Body of pancreas (tissue), 4 donors: ENCODE results near the gene ASCC2. TPM values are rescaled to one million over a fixed set of nuclear protein-coding genes. Genes with fewer than 3 reads are reported as not detected.
A peak's percentile ranks its signal among the peaks of the same experiment; 100 is the strongest.

Experiments
- ATAC-seq: fragments of 150-250 bp; one replicate; pipeline ENCODE4 v1.9.1; 2016
- DNase-seq, 4 donors: peaks; one replicate each; pipeline ENCODE4 v3.0.0-alpha.2; 2019
- H3K27ac ChIP-seq, 4 donors: fragments of 200-600 bp; sonication (generic); 1 replicate in 3 of 4; 2 replicates in 1 of 4; pipeline versions ENCODE4 v1.5.1 to v1.6.1; 2016 to 2019; ENCODE audit warnings: mild to moderate bottlenecking in 1 of 4, mixed read lengths in 1 of 4, moderate library complexity in 1 of 4
- H3K27me3 ChIP-seq, 2 donors: fragments of 200-600 bp; sonication (generic); one replicate each; pipeline ENCODE4 v1.6.0; 2016; ENCODE audit warnings: mild to moderate bottlenecking in 1 of 2
- H3K36me3 ChIP-seq, 2 donors: fragments of 200-600 bp; sonication (generic); replicated peaks in 1 of 2; 2 replicates each; pipeline ENCODE4 v1.5.1; 2016; ENCODE audit warnings: low read depth in 2 of 2; ENCODE audit not compliant: insufficient read depth in 1 of 2
- H3K4me1 ChIP-seq: fragments of 200-600 bp; sonication (generic); one replicate; pipeline ENCODE4 v1.6.0; 2016
- H3K4me3 ChIP-seq, 2 donors: fragments of 200-600 bp; sonication (generic); 1 replicate in 1 of 2; 2 replicates in 1 of 2; pipeline ENCODE4 v1.5.1; 2016 to 2019
- H3K9me3 ChIP-seq, 3 donors: fragments of 200-600 bp; sonication (generic); 1 replicate in 2 of 3; 2 replicates in 1 of 3; pipeline ENCODE4 v1.5.1; 2016
- POLR2A ChIP-seq, 3 donors: fragments of 450-650 bp; IDR thresholded peaks; one replicate each; pipeline ENCODE4 v1.6.1; 2016; ENCODE audit warnings: antibody characterized with exemption in 3 of 3, mild to moderate bottlenecking in 2 of 3
- WGBS, 2 donors: methylation state at CpG; one replicate each; pipeline ENCODE4 v1.1.5; 2017; 5-methylcytosine and 5-hydroxymethylcytosine counted together
- intact Hi-C: fragments of 100-400 bp; cut with DNase I; formaldehyde crosslinking; loops from one replicate; pipeline ENCODE4 v1.15.1; 2023
- total RNA-seq, 2 donors: library from RNA; depleted of rRNA; stranded (reverse); fragments of >200 nt; gene quantifications; one replicate each; pipeline ENCODE4 v1.1.0, GENCODE V29; 2016
- TF ChIP-seq, protein P1 (sequence below), 7 experiments: fragments of 450-650 bp in 4 of 7; fragments of 200-600 bp in 3 of 7; sonication (generic) in 3 of 7; IDR thresholded peaks; one replicate each; pipeline ENCODE4 v1.5.1; 2016 to 2019; ENCODE audit warnings: antibody characterized with exemption in 7 of 7

ASCC2 gene
- total RNA-seq, 2 donors from 2014 or later = 34.3 to 42.0 TPM

DNA sequence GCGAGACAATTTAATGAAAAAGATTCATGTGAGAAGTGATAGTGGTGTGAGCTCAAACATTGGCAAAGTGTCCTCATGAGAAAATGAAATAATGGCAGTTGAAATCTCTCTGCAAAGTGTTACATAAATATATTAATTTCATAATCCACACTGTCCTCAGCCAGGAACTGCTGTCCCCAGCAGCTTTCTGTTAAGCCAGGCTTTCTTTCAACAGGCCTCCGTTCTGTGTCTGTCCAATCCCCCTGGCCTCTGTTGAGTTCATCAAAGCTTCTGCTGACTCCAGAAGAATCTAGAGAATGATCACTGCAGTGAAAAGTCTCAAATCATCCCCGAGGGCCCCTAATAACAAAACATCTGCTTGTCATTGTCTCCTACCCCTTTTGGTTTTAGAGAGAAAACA, 10.0 kb upstream of the ASCC2 start:
- TF ChIP-seq, protein P1, sequence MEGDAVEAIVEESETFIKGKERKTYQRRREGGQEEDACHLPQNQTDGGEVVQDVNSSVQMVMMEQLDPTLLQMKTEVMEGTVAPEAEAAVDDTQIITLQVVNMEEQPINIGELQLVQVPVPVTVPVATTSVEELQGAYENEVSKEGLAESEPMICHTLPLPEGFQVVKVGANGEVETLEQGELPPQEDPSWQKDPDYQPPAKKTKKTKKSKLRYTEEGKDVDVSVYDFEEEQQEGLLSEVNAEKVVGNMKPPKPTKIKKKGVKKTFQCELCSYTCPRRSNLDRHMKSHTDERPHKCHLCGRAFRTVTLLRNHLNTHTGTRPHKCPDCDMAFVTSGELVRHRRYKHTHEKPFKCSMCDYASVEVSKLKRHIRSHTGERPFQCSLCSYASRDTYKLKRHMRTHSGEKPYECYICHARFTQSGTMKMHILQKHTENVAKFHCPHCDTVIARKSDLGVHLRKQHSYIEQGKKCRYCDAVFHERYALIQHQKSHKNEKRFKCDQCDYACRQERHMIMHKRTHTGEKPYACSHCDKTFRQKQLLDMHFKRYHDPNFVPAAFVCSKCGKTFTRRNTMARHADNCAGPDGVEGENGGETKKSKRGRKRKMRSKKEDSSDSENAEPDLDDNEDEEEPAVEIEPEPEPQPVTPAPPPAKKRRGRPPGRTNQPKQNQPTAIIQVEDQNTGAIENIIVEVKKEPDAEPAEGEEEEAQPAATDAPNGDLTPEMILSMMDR (IDR thresholded peaks at IDR 0.05) = no peak
- no peak for TF ChIP-seq POLR2A (IDR thresholded peaks at IDR 0.05)
- H3K27ac ChIP-seq = no peak overlapping the region
- no peaks in the 10 kb centered on the region for H3K9me3 ChIP-seq
- WGBS, 2 donors = 64 to 67% methylated on average over 3 of the region's 3 CpGs
- H3K4me3 ChIP-seq = no peak overlapping the region
- no peaks in the 10 kb centered on the region for H3K4me1 ChIP-seq
- no peaks in the 10 kb centered on the region for H3K27me3 ChIP-seq
- no peak for DNase-seq
- H3K36me3 ChIP-seq = no peaks in the 10 kb centered on the region
- no peak for ATAC-seq
- intact Hi-C loops = no loop called here

DNA sequence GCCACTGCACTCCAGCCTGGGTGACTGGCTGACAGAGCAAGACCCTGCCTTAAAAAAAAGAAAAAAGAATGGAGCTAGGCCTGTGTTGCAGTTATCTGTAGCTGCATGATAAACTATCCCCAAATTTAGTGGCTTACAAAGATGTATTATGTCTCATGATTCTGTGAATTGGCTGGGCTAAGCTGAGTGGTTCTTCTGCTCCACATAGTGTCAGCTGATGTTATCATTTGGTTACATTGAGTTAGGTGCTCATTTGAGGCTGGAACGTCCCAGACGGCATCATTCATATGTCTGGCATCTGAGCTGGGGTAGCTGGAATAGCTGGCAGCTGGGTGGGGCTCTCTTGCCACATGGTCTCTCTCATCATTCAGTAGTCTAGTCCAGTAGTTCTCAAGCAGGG, 8.2 kb upstream of the ASCC2 start:
- Histone ChIP-seq H3K27ac (no peak overlapping the region), H3K36me3 (no peaks in the 10 kb centered on the region), H3K27me3 (no peaks in the 10 kb centered on the region), H3K9me3 (no peaks in the 10 kb centered on the region), H3K4me1 (no peaks in the 10 kb centered on the region), H3K4me3 (no peak overlapping the region)
- ATAC-seq (no peak), DNase-seq (no peak)
- no peak for TF ChIP-seq POLR2A (IDR thresholded peaks at IDR 0.05)
- TF ChIP-seq, protein P1 (IDR thresholded peaks at IDR 0.05) = no peak
- intact Hi-C loops = no loop called here
- 95% methylated on average over 2 of the region's 2 CpGs for WGBS, 2 donors

DNA sequence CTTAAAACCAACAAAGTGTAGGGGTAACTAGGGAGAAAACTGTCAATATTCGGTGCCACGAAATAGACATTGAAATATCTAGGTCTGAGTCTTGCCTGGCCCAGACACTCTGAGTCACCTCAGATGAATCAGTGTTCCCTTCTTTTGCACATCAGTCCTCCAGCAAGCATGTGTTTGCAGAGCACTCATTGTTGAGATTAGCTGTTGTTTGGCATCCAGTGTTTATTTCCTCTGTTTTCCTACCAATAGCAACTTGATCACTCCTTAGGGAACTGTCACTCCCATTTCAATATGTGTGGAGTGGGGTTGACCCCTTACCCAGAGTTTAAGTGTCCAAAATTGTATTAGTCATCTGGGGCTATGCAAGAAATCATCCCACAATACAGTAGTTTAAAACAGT, 4.7 kb upstream of the ASCC2 start:
- no peak for TF ChIP-seq POLR2A (IDR thresholded peaks at IDR 0.05)
- TF ChIP-seq, protein P1 (IDR thresholded peaks at IDR 0.05) = no peak
- DNase-seq (peak in 1 of 4 donors; percentile 30), ATAC-seq (no peak)
- Histone ChIP-seq H3K4me3 (no peak overlapping the region), H3K27ac (no peak overlapping the region), H3K36me3 (no peaks in the 10 kb centered on the region), H3K4me1 (peaks cover 4% of the 10 kb centered on the region), H3K27me3 (no peaks in the 10 kb centered on the region), H3K9me3 (no peaks in the 10 kb centered on the region)
- intact Hi-C loops = no loop called here
- 38 to 42% methylated on average over 2 of the region's 2 CpGs for WGBS, 2 donors

DNA sequence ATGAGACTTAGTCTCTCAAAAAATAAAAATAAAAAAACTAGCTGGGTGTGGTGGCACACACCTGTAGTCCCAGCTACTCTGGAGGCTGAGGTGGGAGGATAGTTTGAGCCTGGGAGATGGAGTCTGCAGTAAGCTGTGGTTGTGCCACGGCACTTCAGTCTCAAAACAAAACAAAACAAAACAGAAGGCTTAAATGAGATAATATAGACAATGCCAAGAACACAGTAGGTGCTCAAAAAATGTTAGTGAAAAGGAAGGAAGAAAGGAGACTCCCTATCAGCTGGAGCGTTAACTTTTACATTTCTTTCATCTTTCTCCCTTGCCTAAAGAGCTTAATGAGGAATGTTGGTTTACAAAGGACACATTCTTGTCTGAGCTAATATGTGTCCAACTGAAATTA, 4.1 kb upstream of the ASCC2 start:
- 65 to 67% methylated on average over 2 of the region's 2 CpGs for WGBS, 2 donors
- intact Hi-C loops = no loop called here

DNA sequence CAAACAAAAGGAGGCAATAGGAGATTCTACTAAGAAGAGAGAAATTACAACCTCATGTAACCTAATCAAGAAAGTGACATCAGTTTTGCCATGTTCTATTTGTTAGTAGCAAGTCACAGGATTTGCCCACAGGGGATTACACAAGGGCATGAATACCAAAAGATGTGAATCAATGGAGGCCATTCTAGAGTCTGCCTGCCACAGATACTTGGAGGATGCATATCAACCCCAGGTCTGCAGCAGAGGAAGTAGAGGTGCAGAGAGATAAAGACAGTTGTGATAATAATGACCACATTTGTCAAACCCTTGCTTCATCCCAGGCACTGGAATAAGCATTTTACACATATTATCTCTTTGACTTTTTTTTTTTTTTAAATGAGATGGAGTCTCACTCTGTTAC, 2.4 kb upstream of the ASCC2 start:
- ATAC-seq (no peak), DNase-seq (no peak)
- TF ChIP-seq, protein P1 (IDR thresholded peaks at IDR 0.05) = no peak
- no peak for TF ChIP-seq POLR2A (IDR thresholded peaks at IDR 0.05)

More for the DNA sequence above, 4.1 kb upstream of the ASCC2 start:
- no peaks in the 10 kb centered on the region for H3K9me3 ChIP-seq
- no peaks in the 10 kb centered on the region for H3K27me3 ChIP-seq
- no peaks in the 10 kb centered on the region for H3K36me3 ChIP-seq
- H3K4me1 ChIP-seq = peaks cover 7% of the 10 kb centered on the region
- ATAC-seq (no peak), DNase-seq (no peak)
- H3K4me3 ChIP-seq = no peak overlapping the region
- H3K27ac ChIP-seq = no peak overlapping the region
- TF ChIP-seq, protein P1 (IDR thresholded peaks at IDR 0.05) = no peak
- TF ChIP-seq POLR2A (IDR thresholded peaks at IDR 0.05) = no peak

More for the DNA sequence above, 2.4 kb upstream of the ASCC2 start:
- intact Hi-C loops = no loop called here
- no peaks in the 10 kb centered on the region for H3K36me3 ChIP-seq
- H3K27me3 ChIP-seq = no peaks in the 10 kb centered on the region
- no peak overlapping the region for H3K4me3 ChIP-seq
- no peak overlapping the region for H3K27ac ChIP-seq
- H3K9me3 ChIP-seq = no peaks in the 10 kb centered on the region
- H3K4me1 ChIP-seq = peaks cover 16% of the 10 kb centered on the region
